IPS DF 19.7 (cell line): Measurements from ENCODE around the gene TECTB.

ENCODE experiments used
- DNase-seq: peaks from one replicate; pipeline ENCODE4 v3.0.0-alpha.2; 2013; ENCODE audit warnings: low read depth, low spot score

TECTB gene

GRCh38 chr10:112346774-112347173, 63.6 kb downstream of the TECTB start:
- DNase-seq, result no peak

DNA sequence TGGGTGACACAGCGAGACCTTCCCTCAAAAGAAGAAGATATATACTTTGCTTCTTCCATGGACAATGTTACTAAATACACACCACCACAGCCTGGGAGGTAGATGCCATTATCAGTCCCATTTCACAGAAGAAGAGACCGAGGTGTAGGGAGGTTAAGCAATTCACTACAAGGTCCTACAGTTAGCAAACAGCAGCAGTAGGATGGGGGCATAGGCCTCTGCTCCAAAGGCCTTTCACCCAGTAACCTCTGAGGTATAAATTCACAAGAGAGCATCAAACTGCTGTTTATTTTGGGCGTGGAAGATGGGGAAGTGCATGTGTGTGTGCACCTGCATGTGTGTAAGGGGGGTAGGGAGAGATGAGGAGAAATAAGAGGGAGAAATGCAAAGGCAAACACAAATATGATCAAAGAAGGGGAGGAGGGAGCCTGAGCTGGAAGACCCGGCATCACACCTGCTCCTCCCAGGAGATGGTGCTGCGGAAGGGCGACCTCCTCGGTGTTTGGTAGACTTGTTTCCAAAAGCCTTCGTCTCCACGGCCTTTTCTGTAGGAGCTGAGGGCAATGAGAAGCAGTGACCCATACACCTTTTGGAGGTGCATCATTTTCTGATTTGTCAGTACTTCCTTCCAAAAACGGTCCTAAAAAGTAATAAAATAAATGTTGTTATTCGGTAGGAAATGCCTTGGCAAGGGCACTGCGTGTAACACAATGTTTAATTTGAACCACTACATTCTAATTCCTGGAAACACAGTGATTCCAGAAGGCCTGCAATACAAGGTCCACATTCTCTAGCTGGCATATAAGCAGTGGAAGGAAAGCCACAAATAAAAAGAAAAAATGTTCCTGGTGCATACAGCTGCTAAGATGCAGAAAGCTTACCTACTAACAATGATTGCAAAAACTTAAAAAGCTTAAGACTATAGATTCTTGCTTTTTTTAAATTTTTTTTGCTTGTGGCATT, 64.8 kb downstream of the TECTB start:
- no peak for DNase-seq

DNA sequence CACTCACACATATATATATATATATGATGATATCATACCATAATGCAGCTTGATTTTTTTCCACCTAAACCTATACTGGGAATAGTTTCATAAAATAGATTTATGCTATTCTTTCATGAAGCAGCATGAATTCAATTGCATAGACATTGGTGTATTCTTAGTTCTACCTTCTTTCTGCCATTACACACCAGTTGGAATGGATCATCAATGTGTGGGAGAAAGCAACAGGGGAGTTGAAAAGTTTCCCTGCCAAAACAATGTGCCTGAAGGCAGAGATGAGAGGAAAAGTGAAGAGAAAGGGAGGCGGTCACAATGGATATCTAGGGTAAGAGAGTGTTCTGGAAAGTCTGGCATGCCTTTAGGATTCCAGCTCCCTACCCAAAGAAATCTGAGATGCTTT, 65.6 kb downstream of the TECTB start:
- DNase-seq, result no peak

GRCh38 chr10:112349521-112350085, 66.4 kb downstream of the TECTB start:
- no peak for DNase-seq

GRCh38 chr10:112351146-112351545, 67.9 kb downstream of the TECTB start:
- DNase-seq, result no peak

- no peak for DNase-seq
Observed at GRCh38 chr10:112352044-112352443, 68.8 kb downstream of the TECTB start.

DNA sequence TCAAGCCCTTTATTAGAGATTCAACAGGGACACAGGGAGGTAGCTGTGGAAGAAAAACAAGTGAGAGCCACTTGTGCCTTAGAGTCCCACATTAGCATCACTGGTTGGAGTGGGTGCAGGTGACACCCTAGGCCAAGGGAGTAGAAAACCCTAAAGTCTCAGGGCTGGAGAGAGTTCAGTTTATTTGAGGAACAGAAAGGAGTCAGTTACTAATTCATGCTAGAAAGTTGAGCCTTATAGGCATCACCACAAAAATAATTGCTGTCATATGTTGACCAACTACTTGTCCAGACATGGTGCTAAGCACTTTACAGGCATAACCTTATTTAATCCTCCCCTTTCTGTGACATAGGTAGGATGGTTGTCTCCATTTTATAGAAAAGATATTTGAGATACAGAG, 69.8 kb downstream of the TECTB start:
- no peak for DNase-seq
